GM12878 (cell line): Measurements from ENCODE around the gene EIF1. TPM values are rescaled to one million over a fixed set of nuclear protein-coding genes. Genes with fewer than 3 reads are reported as not detected.

Experiments used
- ATAC-seq: fragments of 200-7000 bp; cut with Tn5 transposase; 3 replicates; pipeline ENCODE4 v1.9.1; 2020; ENCODE audit warnings: mild to moderate bottlenecking, moderate library complexity
- BruUV-seq: library from RNA; stranded (reverse); fragments of 400-500 nt; replicated peaks from 2 replicates; lab custom pipeline; 2021; lab: Mats Ljungman, UMichigan
- CTCF ChIA-PET: fragments of 300-600 bp; sonication (Branson Sonifier 250); formaldehyde crosslinking; extraction: SDS; loops from one replicate; lab custom pipeline; 2021; ENCODE audit warnings: inconsistent platforms; lab: Yijun Ruan, JAX
- POLR2A ChIA-PET: fragments of 350-600 bp; formaldehyde crosslinking; extraction: SDS; loops from one replicate; lab custom pipeline; 2021; ENCODE audit warnings: inconsistent platforms; lab: Charles Lee
- RAD21 ChIA-PET: fragments of 300-600 bp; sonication (Branson Sonifier 250); formaldehyde crosslinking; loops from one replicate; lab custom pipeline; 2023; ENCODE audit warnings: antibody characterized with exemption; ENCODE audit not compliant: unreplicated experiment; lab: Charles Lee
- SMC1A ChIA-PET: fragments of 300-600 bp; sonication (Branson Sonifier 250); formaldehyde crosslinking; loops from one replicate; lab custom pipeline; 2023; ENCODE audit not compliant: unreplicated experiment, uncharacterized antibody; lab: Charles Lee
- DNase-seq: peaks from one replicate; pipeline ENCODE4 v3.0.0-alpha.2; 2011; ENCODE audit warnings: low read depth, low spot score
- FAIRE-seq: peaks from 3 replicates; lab custom pipeline; 2011; peaks lifted over from hg19 to GRCh38; lab: Jason Lieb, UNC
- H2AFZ ChIP-seq: 2 replicates; pipeline ENCODE4 v1.6.0; 2011; ENCODE audit warnings: low read depth, low read length, control low read depth; ENCODE audit not compliant: control insufficient read depth
- H3K27ac ChIP-seq: 2 replicates; pipeline ENCODE4 v1.5.1; 2011; ENCODE audit warnings: control low read depth; ENCODE audit not compliant: control insufficient read depth, insufficient read depth
- H3K27me3 ChIP-seq, 2 experiments: replicated peaks in 1 of 2; 2 replicates each; pipeline versions ENCODE4 v1.6.0 to v1.6.1; 2011; ENCODE audit warnings: low read length in 1 of 2; ENCODE audit not compliant: control insufficient read depth in 2 of 2, insufficient read depth in 2 of 2
- H3K36me3 ChIP-seq, 2 experiments: 2 replicates each; pipeline ENCODE4 v1.5.1; 2011; ENCODE audit warnings: low read length in 1 of 2; ENCODE audit not compliant: control insufficient read depth in 2 of 2, insufficient read depth in 2 of 2
- H3K4me1 ChIP-seq: 2 replicates; pipeline ENCODE4 v1.6.1; 2011; ENCODE audit warnings: mild to moderate bottlenecking, low read length, moderate library complexity, mixed read lengths; ENCODE audit not compliant: control insufficient read depth, insufficient read depth
- H3K4me2 ChIP-seq: 2 replicates; pipeline ENCODE4 v1.6.0; 2011; ENCODE audit warnings: control low read depth; ENCODE audit not compliant: control insufficient read depth, insufficient read depth
- H3K4me3 ChIP-seq: fragments of 200-600 bp; sonication (generic); 2 replicates; pipeline ENCODE4 v1.5.1; 2016
- H3K79me2 ChIP-seq: 2 replicates; pipeline ENCODE4 v1.6.0; 2011; ENCODE audit warnings: low read length; ENCODE audit not compliant: control insufficient read depth, insufficient read depth
- H3K9ac ChIP-seq: 2 replicates; pipeline ENCODE4 v1.8.0; 2011; ENCODE audit warnings: low read length, control low read depth, mixed read lengths; ENCODE audit not compliant: control insufficient read depth, insufficient read depth
- H3K9me3 ChIP-seq: replicated peaks from 3 replicates; pipeline ENCODE4 v1.5.1; 2011; ENCODE audit warnings: mild to moderate bottlenecking, low read length; ENCODE audit not compliant: control insufficient read depth, insufficient read depth
- H4K20me1 ChIP-seq: 2 replicates; pipeline ENCODE4 v1.6.0; 2011; ENCODE audit not compliant: control insufficient read depth, insufficient read depth
- ATF2 ChIP-seq: IDR thresholded peaks from 2 replicates; pipeline ENCODE4 v1.6.1; 2012; ENCODE audit warnings: low read length, inconsistent platforms
- EZH2 ChIP-seq: IDR thresholded peaks from 2 replicates; pipeline ENCODE4 v1.6.1; 2012; ENCODE audit warnings: low read depth, mild to moderate bottlenecking, control low read depth, inconsistent platforms, low read length, borderline replicate concordance; ENCODE audit not compliant: control insufficient read depth
- HDAC2 ChIP-seq: fragments of 200-600 bp; sonication (generic); IDR thresholded peaks from 2 replicates; pipeline ENCODE4 v1.6.1; 2017
- LARP7 ChIP-seq: fragments of 450-650 bp; IDR thresholded peaks from 2 replicates; pipeline ENCODE4 v1.6.1; 2017; ENCODE audit warnings: mild to moderate bottlenecking
- MYB ChIP-seq: fragments of 150-350 bp; IDR thresholded peaks from 2 replicates; pipeline ENCODE4 v1.6.1; 2014; ENCODE audit warnings: mild to moderate bottlenecking, low read depth, low read length, borderline replicate concordance
- MYC ChIP-seq: IDR thresholded peaks from 2 replicates; pipeline ENCODE4 v1.6.1; 2011; ENCODE audit warnings: mild to moderate bottlenecking, low read length, moderate library complexity, inconsistent platforms; ENCODE audit not compliant: insufficient read depth, insufficient replicate concordance, insufficient read length, severe bottlenecking
- PRDM15 ChIP-seq: fragments of 450-650 bp; formaldehyde crosslinking; IDR thresholded peaks from 2 replicates; pipeline ENCODE4 v1.4.0; 2020; ENCODE audit warnings: mild to moderate bottlenecking, moderate library complexity
- RAD51 ChIP-seq: fragments of 450-650 bp; IDR thresholded peaks from 2 replicates; pipeline ENCODE4 v1.6.1; 2016; ENCODE audit warnings: moderate library complexity, mild to moderate bottlenecking, inconsistent platforms
- SIN3A ChIP-seq: IDR thresholded peaks from 2 replicates; pipeline ENCODE4 v1.6.1; 2012; ENCODE audit warnings: low read depth, low read length, improper control_type of control experiment
- SMAD1 ChIP-seq: fragments of 450-650 bp; IDR thresholded peaks from 2 replicates; pipeline ENCODE4 v1.6.1; 2018; ENCODE audit warnings: mild to moderate bottlenecking, low read depth; ENCODE audit not compliant: partially characterized antibody
- SMARCA5 ChIP-seq: fragments of 450-650 bp; IDR thresholded peaks from 2 replicates; pipeline ENCODE4 v1.6.1; 2017; ENCODE audit warnings: mild to moderate bottlenecking
- STAT3 ChIP-seq: IDR thresholded peaks from 2 replicates; pipeline ENCODE4 v1.6.1; 2011; ENCODE audit warnings: low read depth, low read length, improper control_type of control experiment
- TARDBP ChIP-seq: IDR thresholded peaks from 2 replicates; pipeline ENCODE4 v1.6.1; 2016; ENCODE audit warnings: borderline replicate concordance
- ZNF274 ChIP-seq: IDR thresholded peaks from one replicate; pipeline ENCODE4 v1.8.0; 2011; ENCODE audit not compliant: insufficient read length, insufficient read depth
- WGBS: methylation state at CpG from one replicate; pipeline ENCODE4 v1.1.6; 2016; ENCODE audit warnings: low lambda C conversion rate; ENCODE audit not compliant: insufficient replicate concordance, insufficient coverage; ENCODE audit errors: missing lambda C conversion rate; 5-methylcytosine and 5-hydroxymethylcytosine counted together
- in situ Hi-C: fragments of 300-500 bp; cut with MboI; formaldehyde crosslinking; loops from 9 replicates; pipeline ENCODE4 v1.14.3; 2018; ENCODE audit warnings: mixed read lengths
- intact Hi-C: fragments of 100-400 bp; cut with micrococcal nuclease; formaldehyde crosslinking; loops from one replicate; pipeline ENCODE4 v1.14.2; 2022; ENCODE audit not compliant: unreplicated experiment
- polyA plus RNA-seq, 11 experiments: library from polyadenylated mRNA; depleted of rRNA in 4 of 11; unstranded in 6 of 11; stranded (reverse) in 5 of 11; fragments of >200 nt; fragmentation: Nextera tagmentation in 4 of 11; fragmentation: Illumina TruSeq in 1 of 11; extraction: Ambion mirVana in 4 of 11; extraction: Trizol in 1 of 11; gene quantifications; 1 replicate in 1 of 11; 2 replicates in 10 of 11; pipeline versions ENCODE4 v1.2.1 to v1.2.3, GENCODE V29; 2011 to 2016; ENCODE audit warnings: inconsistent platforms in 2 of 11, missing spikeins in 2 of 11, low read depth in 1 of 11
- total RNA-seq, 4 experiments: library from RNA; depleted of rRNA in 3 of 4; stranded (reverse); fragments of >200 nt in 3 of 4; fragmentation: Illumina TruSeq in 1 of 4; extraction: Trizol in 1 of 4; gene quantifications; 2 replicates each; pipeline versions ENCODE4 v1.2.1 to v1.2.3, GENCODE V29; 2013 to 2021
- TF ChIP-seq, protein P1 (sequence below): IDR thresholded peaks from 2 replicates; pipeline ENCODE4 v1.6.1; 2012; ENCODE audit warnings: low read depth, low read length, improper control_type of control experiment

The EIF1 gene
- total and polyA plus RNA-seq, 10 of the 15 experiments (the other 5 are each of a cell fraction or from before 2014, with no cell fraction given) = 39.4 to 815 (median 480) TPM

DNA sequence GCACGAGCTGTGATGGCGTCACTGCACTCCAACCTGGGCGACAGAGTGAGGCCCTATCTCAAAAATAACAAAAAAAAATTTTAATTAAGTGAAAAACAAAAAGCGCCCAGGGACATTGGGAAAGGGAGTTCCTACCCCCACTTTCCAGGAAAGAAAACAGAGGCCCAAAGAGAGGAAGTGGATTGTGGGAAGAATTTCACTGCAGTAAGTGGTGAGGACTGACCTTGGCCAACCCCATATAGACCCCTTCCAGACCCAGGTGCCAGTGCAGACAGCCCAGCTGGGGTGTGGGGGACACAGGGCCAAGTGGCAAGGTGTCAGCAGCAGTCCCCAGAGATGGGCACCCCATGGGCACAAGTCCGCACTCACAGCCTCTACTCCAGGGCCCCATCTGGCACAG lies 35.3 kb upstream of the EIF1 start (continued):
- TF ChIP-seq PRDM15 (CRISPR knock-in tag) (no peak), EZH2 (no peak), TARDBP (no peak), MYB (no peak)

GRCh38 chr17:41653892-41654677 lies 34.6 kb upstream of the EIF1 start:
- Histone ChIP-seq H3K27ac (no peak overlapping the region), H3K36me3 (no peaks in the 10 kb centered on the region), H4K20me1 (no peaks in the 10 kb centered on the region), H3K4me3 (no peak overlapping the region), H3K79me2 (no peaks in the 10 kb centered on the region), H3K4me1 (no peaks in the 10 kb centered on the region; the same call in 1 of the 2 replicates), H3K9ac (no peak overlapping the region), H2AFZ (no peak overlapping the region), H3K9me3 (no peaks in the 10 kb centered on the region), H3K4me2 (no peak overlapping the region), H3K27me3 (no peaks in the 10 kb centered on the region; a peak in 1 of 4 replicates)
- in situ Hi-C loops (no loop called here), intact Hi-C loops (no loop called here)
- no peak for DNase-seq
- ChIA-PET SMC1A (interaction anchor here (0.6 to 1.4 kb wide), 2 partner anchors 10 to 105 kb away, joined by 3 to 4 read pairs; no protein-coding TSS in a partner anchor), RAD21 (interaction anchor here (0.6 to 11.5 kb wide), 2 partner anchors 10 to 105 kb away, joined by 3 to 193 read pairs; no protein-coding TSS in a partner anchor), POLR2A (no interaction called here), CTCF (interaction anchor here (10.3 to 11.8 kb wide), 2 partner anchors 9 to 104 kb away, joined by 133 to 420 read pairs; no protein-coding TSS in a partner anchor)
- TF ChIP-seq ATF2 = no peak
- TF ChIP-seq HDAC2 = no peak
- TF ChIP-seq SMARCA5 = no peak
- no peak for TF ChIP-seq ZNF274
- TF ChIP-seq TARDBP = no peak
- no peak for TF ChIP-seq RAD51
- TF ChIP-seq SIN3A = no peak
- TF ChIP-seq, protein P1, sequence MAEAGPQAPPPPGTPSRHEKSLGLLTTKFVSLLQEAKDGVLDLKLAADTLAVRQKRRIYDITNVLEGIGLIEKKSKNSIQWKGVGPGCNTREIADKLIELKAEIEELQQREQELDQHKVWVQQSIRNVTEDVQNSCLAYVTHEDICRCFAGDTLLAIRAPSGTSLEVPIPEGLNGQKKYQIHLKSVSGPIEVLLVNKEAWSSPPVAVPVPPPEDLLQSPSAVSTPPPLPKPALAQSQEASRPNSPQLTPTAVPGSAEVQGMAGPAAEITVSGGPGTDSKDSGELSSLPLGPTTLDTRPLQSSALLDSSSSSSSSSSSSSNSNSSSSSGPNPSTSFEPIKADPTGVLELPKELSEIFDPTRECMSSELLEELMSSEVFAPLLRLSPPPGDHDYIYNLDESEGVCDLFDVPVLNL = no peak
- TF ChIP-seq LARP7 = no peak
- TF ChIP-seq STAT3 = no peak
- no peak for TF ChIP-seq SMAD1
- no peak for TF ChIP-seq MYC
- BruUV-seq = no TSS peak
- 0 out of 3 replicates have a peak, but pooled peaks have one; percentile 11 for ATAC-seq
- FAIRE-seq = no peak
- 34% methylated on average over 13 of the region's 14 CpGs for WGBS
